ENCODE data around the gene ERAP2. TPM values are rescaled to one million over a fixed set of nuclear protein-coding genes. Genes with fewer than 3 reads are reported as not detected.

Gene ERAP2
- total and polyA plus RNA-seq, 2 of the 13 experiments (the other 11 are each of a cell fraction or from before 2014, with no cell fraction given), result 12.8 to 16.6 TPM

GRCh38 chr5:96883871-96884270, 7.6 kb downstream of the ERAP2 start:
- CTCF ChIA-PET (ENCODE audit: low intra/inter-chr PET ratio, low total read pairs), result no interaction called here
- POLR2A ChIA-PET, result no interaction called here

More at GRCh38 chr5:96883871-96884270, 7.6 kb downstream of the ERAP2 start:
- ATAC-seq (no peak), FAIRE-seq (no peak), DNase-seq (ENCODE audit: low spot score) (no peak)
- in situ Hi-C loops (cut with HindIII; ENCODE audit: extremely low pct_ligation_motif_present, low pct_unique_long_range_greater_than_20kb) (no loop called here), intact Hi-C loops (cut with micrococcal nuclease; ENCODE audit: unreplicated experiment) (no loop called here)
- Histone ChIP-seq H3K9ac (ENCODE audit: insufficient read depth, low read depth, low read length) (no peak overlapping the region), H3K36me3 (replicated peaks in 1 of 2; ENCODE audit: control insufficient read depth in 1 of 2, insufficient read depth in 2 of 2, low read length in 2 of 2) (no peaks in the 10 kb centered on the region; a peak in 1 of 5 replicates), H3K4me3 (replicated peaks in 1 of 3; ENCODE audit: insufficient read depth in 1 of 3, low read depth in 2 of 3, low read length in 3 of 3) (no peak overlapping the region), H3K9me3 (ENCODE audit: low read length) (no peaks in the 10 kb centered on the region), H3K4me2 (ENCODE audit: low read depth, low read length) (no peak overlapping the region), H4K20me1 (ENCODE audit: insufficient read depth, low read length) (no peaks in the 10 kb centered on the region), H3K27me3 (ENCODE audit: control insufficient read depth in 1 of 2, insufficient read depth in 2 of 2, low read length in 2 of 2) (no peaks in the 10 kb centered on the region), H3K4me1 (ENCODE audit: insufficient read depth, low read length) (no peaks in the 10 kb centered on the region), H2AFZ (ENCODE audit: low read length) (no peak overlapping the region), H3K27ac (ENCODE audit: extremely low read length, insufficient read depth, low read length) (no peak overlapping the region), H3K79me2 (ENCODE audit: insufficient read depth, low read length) (no peaks in the 10 kb centered on the region)
- WGBS (ENCODE audit: low lambda C conversion rate), result 85% methylated on average over 3 of the region's 3 CpGs
- no TSS peak for BruUV-seq (replicated peaks)
- TF ChIP-seq GLMP (CRISPR knock-in tag; IDR thresholded peaks at IDR 0.05; ENCODE audit: borderline replicate concordance) (no peak), PCBP2 (optimal IDR thresholded peaks at IDR 0.05; ENCODE audit: low read depth, low read length, poor library complexity, severe bottlenecking) (no peak), ZNF121 (CRISPR knock-in tag; IDR thresholded peaks at IDR 0.05) (no peak), FOXK1 (CRISPR knock-in tag; IDR thresholded peaks at IDR 0.05; ENCODE audit: borderline replicate concordance, low read depth) (no peak), ZFP91 (CRISPR knock-in tag; IDR thresholded peaks at IDR 0.05; ENCODE audit: borderline replicate concordance) (no peak), TAF1 (CRISPR knock-in tag; IDR thresholded peaks at IDR 0.05) (no peak), JUN (CRISPR knock-in tag; IDR thresholded peaks at IDR 0.05) (no peak), TARDBP (CRISPR knock-in tag; IDR thresholded peaks at IDR 0.05) (no peak), TGIF2 (CRISPR knock-in tag; IDR thresholded peaks at IDR 0.05) (no peak), JUNB (CRISPR knock-in tag; IDR thresholded peaks at IDR 0.05; ENCODE audit: borderline replicate concordance) (no peak), POGZ (CRISPR knock-in tag; IDR thresholded peaks at IDR 0.05) (no peak), ZNF124 (CRISPR knock-in tag; IDR thresholded peaks at IDR 0.05) (no peak), ZEB1 (IDR thresholded peaks at IDR 0.05; ENCODE audit: insufficient replicate concordance, low read depth) (no peak), HNRNPUL1 (IDR thresholded peaks at IDR 0.05; ENCODE audit: low read depth, low read length) (no peak), HNRNPL (IDR thresholded peaks at IDR 0.05; ENCODE audit: low read depth, low read length) (no peak), NR2F6 (IDR thresholded peaks at IDR 0.05) (no peak), NR2F6 (CRISPR knock-in tag; IDR thresholded peaks at IDR 0.05) (no peak), ZMAT5 (CRISPR knock-in tag; IDR thresholded peaks at IDR 0.05; ENCODE audit: borderline replicate concordance, low read depth) (no peak)

Data from HepG2 (cell line).